ENCODE data around the gene HOXA13.

HOXA13 gene

DNA sequence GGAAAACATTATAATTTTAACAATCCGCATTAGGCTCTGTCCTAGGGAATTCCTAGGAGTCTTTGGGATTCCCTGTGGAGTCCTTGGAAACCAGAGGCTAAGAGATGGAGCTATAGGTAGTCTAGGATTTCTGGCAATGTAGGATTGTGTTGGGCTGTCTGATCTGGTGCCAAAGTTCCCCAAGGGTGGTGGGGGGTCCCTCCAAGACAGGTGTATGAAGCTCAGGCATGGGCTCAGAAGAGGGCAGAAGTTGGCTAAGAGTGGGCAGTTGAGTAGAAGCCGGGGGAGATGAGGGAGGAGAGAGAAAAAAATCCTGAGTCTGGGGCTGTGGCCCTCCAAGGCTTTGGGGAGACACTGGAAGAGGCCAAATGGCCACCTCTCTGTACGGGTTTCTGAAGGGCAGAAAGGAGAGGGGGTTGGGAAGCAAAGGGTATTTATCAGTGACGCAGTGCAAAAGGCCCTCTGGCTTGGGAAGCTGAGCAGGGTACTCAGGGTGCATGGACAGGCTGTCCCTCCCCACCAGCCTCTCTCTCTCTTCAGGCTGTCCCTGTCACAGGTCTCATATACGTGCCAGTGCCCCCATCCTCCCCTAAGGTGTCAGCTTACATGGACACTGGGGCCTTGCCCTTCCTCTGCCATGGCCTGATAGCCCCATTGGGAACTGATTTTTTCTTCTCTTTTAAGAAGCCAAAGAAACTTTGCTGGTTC lies 53.2 kb downstream of the HOXA13 start:
- no peak for DNase-seq

DNA sequence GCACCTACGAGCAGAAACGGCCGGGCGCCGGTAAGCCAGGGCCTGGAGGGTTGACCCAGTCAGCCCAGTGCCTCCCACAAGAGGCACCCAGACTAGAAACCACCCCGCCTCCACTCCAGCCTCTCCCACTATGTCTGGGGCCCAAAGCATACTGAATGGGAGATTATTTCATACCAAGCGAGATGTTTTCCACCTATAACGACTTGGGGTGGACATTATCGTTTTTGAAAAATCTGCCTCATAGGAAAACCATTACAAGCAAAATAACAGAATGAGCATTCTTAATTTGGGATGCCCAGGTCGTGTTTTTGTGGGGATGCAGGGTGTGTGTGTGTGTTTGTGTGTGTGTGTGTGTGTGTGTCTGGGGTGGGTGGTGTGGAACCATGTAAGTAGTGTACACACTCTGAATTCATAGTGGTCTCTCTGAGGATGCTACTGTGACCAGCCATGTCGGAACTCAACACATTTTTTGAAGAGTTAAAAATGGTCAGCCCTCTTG lies 53.9 kb downstream of the HOXA13 start:
- DNase-seq: no peak

DNA sequence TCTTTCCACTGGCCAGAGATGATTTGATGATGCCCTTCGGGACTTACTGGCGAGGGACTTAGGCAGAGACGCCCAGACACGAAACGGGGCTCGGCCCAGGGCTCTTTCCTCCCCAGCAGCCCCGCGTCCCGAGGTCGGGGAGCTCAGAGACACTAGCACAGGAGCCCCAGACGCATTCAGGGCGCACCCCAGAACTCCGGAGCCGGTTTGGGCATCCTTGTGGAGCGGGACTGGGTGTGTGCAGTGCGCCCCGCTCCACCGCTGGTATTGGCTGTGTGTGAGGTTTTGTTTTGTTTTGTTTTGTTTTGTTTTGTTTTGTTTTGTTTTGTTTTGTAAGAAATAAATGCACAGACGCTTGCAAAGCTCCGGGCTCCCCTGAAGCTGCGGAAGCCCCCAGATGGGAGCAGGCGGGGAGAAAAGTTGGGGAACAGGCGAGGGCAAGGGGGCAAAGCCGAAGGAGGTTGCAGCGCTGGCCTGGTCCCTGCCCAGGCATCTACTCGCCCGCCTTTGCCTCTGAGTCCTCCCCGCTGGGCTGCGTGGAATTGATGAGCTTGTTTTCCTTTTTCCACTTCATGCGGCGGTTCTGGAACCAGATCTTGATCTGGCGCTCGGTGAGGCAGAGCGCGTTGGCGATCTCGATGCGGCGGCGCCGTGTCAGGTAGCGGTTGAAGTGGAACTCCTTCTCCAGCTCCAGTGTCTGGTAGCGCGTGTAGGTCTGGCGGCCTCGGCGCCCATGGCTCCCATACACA lies 54.6 kb downstream of the HOXA13 start:
- no peak for DNase-seq

DNA sequence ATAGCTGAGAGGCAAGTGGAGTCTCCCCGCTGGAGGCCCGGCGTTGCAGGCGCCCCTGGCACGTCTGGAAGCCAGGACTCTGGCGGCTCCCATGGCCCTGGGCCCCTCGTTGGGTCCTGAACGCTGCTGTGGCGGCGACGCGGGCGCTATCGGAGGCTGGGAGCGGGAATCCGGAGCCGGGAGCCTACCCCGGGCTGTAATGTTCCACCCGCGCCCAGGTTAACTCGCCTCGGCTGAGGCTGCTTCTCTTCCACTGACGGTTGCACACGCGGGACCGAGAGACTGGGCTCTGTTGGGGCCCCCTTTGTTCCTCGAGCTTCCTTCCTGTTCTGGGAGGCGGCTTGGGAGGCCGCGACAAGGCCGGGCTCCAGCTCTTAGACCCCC lies 55.1 kb downstream of the HOXA13 start:
- DNase-seq: no peak
